ENCODE results near the gene CCDC157.
"Not testable (repeated sequence)": the region's sequence is repeated elsewhere in the genome, so short reads cannot be mapped to it uniquely, and the experiment has no call there.

Gene CCDC157

DNA sequence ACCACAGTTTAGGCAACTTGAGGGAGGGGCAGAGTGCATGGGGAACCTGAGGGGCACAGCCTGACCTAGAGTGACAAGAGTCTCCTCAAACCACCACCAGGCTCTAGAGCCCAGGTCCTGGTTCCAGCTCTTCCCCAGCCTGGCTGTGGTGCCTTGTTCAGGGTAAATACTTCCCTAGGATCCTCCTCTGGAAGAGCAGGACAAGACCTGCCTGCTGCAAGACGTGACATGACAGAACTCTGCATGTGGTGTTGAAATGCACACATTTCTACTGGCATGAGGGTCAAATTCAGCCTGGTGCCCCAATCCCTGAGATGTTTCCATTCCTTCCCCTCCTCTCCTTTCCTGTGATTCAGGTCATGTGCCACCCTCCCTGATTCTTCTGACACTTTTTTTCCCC, 43.4 kb downstream of the CCDC157 start:
- no peak for DNase-seq (ENCODE audit: low read depth in 2 of 2)
- H3K4me3 ChIP-seq (replicated peaks in 1 of 2; ENCODE audit: low read depth in 2 of 2, low read length in 2 of 2): no peak overlapping the region
- TF ChIP-seq CTCF (IDR thresholded peaks at IDR 0.05; ENCODE audit: low read depth, low read length): no peak

DNA sequence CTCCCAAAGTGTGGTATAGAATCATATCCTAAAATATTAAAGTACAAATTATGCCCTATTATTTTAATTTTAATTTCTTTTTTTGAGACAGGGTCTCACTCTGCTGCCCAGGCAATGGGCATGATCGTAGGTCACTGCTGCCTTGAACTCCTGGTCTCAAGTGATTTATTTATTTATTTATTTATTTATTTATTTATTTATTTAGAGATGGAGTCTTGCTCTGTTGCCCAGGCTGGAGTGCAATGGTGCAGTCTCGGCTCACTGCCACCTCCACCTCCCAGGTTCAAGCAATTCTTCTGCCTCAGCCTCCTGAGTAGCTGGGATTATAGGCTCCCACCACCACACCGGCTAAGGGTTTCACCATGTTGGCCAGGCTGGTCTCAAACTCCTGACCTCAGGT, 44.2 kb downstream of the CCDC157 start:
- not testable (repeated sequence) for DNase-seq (ENCODE audit: low read depth in 2 of 2); H3K4me3 ChIP-seq (replicated peaks in 1 of 2; ENCODE audit: low read depth in 2 of 2, low read length in 2 of 2)

DNA sequence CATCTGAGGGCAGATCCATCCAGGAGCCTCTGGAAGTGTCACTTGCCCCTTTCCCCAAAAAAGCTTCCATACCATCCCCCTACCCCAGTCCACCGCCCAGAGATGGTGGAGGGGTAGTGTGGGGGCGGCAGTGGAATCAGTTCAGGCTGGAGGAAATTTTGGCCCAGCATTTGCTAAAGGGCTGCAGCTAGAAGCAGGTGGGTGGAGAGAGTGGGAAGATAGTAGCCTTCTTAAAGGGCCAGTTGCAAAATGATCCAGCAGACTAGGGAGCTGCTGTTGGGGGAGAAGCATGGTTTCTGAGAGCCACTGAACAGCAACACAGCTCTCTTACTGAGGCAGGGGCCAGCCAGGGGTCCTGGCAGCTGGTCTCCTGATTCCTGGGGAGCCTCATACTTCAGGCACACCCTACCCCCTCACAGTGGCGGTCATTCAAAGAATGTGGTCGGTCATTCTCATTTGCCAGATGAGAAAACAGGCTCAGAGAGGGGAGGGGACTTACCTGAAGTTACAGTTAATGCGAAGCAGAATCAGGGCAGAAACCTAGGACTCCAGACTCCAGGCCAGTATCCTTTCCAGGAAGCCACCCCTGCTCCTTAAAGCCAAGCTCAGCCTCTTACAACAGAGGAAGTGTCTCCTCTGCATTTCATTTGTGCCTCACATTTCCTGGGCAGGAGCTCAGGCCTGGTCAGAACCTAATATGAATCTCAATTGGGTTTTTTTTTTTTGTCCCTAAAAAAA, 45.4 kb downstream of the CCDC157 start:
- DNase-seq (ENCODE audit: low read depth in 2 of 2): peak in 1 of 2 donors; percentile 37
- no peak for TF ChIP-seq CTCF (IDR thresholded peaks at IDR 0.05; ENCODE audit: low read depth, low read length)
- H3K4me3 ChIP-seq (replicated peaks in 1 of 2; ENCODE audit: low read depth in 2 of 2, low read length in 2 of 2): no peak overlapping the region

DNA sequence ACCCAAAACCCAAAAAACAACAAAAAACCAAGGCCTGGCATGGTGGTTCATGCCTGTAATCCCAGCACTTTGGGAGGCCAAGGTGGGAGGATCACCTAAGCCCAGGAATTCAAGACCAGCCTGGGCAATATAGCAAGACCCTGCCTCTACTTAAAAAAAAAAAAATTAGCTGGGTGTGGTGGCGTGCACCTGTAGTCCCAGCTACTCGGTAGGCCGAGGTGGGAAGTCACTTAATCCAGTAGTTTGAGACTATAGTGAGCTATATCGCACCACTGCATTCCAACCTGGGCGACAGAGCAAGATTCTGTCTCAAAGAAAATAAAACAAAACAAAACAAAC, 45.9 kb downstream of the CCDC157 start:
- not testable (repeated sequence) for H3K4me3 ChIP-seq (replicated peaks in 1 of 2; ENCODE audit: low read depth in 2 of 2, low read length in 2 of 2); DNase-seq (ENCODE audit: low read depth in 2 of 2)

DNA sequence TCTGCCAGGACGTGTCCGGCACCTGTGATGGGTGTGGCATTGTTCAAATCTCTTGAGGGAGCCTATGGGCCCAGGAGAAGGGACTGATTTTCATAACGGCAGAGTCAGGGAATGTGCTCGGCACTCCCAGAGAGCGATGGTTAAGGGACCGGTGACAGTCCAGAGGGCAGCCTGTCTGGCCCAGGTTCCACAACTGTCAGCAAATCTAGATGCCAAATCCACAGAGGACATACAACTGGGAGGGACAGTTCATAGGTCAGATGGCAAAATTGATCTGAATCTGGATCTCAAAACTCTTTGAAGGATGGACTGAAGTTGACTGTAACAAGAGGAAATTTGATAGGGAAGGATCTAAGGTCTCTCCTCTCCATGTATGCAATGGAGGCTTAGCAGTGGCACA, 47.5 kb downstream of the CCDC157 start:
- H3K4me3 ChIP-seq (replicated peaks in 1 of 2; ENCODE audit: low read depth in 2 of 2, low read length in 2 of 2): no peak overlapping the region
- no peak for TF ChIP-seq CTCF (IDR thresholded peaks at IDR 0.05; ENCODE audit: low read depth, low read length)
- no peak for DNase-seq (ENCODE audit: low read depth in 2 of 2)

DNA sequence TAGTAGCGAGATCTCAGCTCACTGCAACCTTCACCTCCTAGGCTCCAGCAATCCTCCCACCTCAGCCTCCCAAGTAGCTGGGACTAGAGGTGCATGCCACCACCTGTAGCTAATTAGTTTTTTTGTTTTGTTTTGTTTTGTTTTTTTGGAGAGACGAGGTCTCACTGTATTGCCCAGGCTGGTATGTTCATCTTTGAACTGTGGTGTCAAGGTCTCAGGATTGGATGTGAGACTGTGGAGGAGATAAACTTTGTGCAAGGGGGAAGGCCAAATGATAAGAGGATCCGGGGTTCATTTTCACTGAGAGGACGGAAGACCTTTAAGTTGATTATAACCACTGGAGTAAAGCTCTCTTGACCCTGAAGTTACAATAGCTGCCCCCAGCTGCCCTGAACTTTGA, 48.9 kb downstream of the CCDC157 start:
- TF ChIP-seq CTCF (IDR thresholded peaks at IDR 0.05; ENCODE audit: low read depth, low read length): no peak
- no peak overlapping the region for H3K4me3 ChIP-seq (replicated peaks in 1 of 2; ENCODE audit: low read depth in 2 of 2, low read length in 2 of 2)

DNA sequence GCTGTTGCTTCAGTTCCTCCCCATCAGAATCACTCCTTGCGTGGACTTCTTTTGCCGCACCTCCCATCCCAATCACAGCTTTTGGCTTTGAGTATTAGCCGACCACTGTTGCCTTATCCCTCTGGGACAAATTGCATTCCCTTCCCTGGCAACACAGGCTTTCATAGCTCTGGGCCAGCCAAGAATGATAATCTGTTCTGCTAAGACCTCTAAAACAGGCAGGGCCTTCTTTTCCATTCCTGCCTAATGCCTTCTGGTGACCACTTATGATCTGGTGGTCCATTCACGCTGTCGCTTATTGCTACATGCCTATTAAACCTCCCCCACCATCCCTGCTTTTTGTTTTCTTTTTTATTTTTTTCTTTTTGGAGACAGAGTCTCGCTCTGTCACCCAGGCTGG, 49.6 kb downstream of the CCDC157 start:
- H3K4me3 ChIP-seq (replicated peaks in 1 of 2; ENCODE audit: low read depth in 2 of 2, low read length in 2 of 2): no peak overlapping the region
- DNase-seq (ENCODE audit: low read depth in 2 of 2): no peak
- TF ChIP-seq CTCF (IDR thresholded peaks at IDR 0.05; ENCODE audit: low read depth, low read length): no peak

More for the DNA sequence above, 48.9 kb downstream of the CCDC157 start:
- no peak for DNase-seq (ENCODE audit: low read depth in 2 of 2)

DNA sequence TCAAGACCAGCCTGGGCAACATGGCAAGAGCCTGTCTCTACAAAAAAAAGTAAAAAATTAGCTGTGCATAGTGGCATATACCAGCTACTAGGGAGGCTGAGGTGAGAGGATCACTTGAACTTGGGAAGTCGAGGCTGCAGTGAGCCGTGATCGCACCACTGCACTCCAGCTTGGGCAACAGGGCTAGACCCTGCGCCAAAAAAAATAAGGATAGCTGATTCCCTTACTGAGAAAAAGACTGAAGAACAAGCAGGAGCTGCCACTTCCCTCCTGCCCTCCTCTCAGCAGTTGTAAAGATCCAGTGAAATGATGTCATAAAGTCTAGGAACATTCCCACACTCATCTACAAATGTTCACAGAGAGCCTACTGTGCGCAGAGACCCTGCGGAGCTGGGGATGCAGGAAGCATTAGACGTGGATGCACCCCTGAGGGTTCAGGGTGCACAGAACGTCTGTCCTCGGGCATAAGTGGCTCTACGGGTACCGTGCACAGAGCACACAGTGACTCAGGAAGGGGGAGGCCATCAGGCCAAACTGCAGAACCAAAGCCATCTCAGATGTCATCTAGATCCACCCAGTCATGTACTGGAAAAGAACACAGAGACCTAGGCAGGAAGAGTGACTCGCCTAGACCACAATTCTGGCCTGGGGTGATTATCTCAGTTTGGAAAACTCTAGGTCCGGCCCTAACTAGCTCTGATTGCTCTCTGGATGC, 51.7 kb downstream of the CCDC157 start:
- H3K4me3 ChIP-seq (replicated peaks in 1 of 2; ENCODE audit: low read depth in 2 of 2, low read length in 2 of 2): no peak overlapping the region
- no peak for TF ChIP-seq CTCF (IDR thresholded peaks at IDR 0.05; ENCODE audit: low read depth, low read length)
- DNase-seq (ENCODE audit: low read depth in 2 of 2): peak in 1 of 2 donors; percentile 72
